Activated naive CD8-positive, alpha-beta T cell treated with anti-CD3 and anti-CD28 coated beads for 36 hours (primary cell): ENCODE measurements around the gene PAPPA. TPM values are rescaled to one million over a fixed set of nuclear protein-coding genes. Genes with fewer than 3 reads are reported as not detected.

Experiments
- DNase-seq: peaks from one replicate; pipeline ENCODE4 v3.0.0; 2021
- H3K27ac Mint-ChIP-seq: one replicate; pipeline ENCODE4 v1.8.0; 2022; ENCODE audit warnings: mild to moderate bottlenecking, moderate library complexity, mixed read lengths
- H3K27me3 Mint-ChIP-seq: one replicate; pipeline ENCODE4 v1.8.0; 2022; ENCODE audit warnings: mild to moderate bottlenecking, mixed read lengths
- H3K36me3 Mint-ChIP-seq: one replicate; pipeline ENCODE4 v1.8.0; 2021; ENCODE audit warnings: mild to moderate bottlenecking, mixed read lengths
- H3K4me1 Mint-ChIP-seq: one replicate; pipeline ENCODE4 v1.8.0; 2021; ENCODE audit warnings: mixed read lengths
- H3K4me3 Mint-ChIP-seq: one replicate; pipeline ENCODE4 v1.8.0; 2022; ENCODE audit warnings: mild to moderate bottlenecking, moderate library complexity, mixed read lengths
- H3K9me3 Mint-ChIP-seq: one replicate; pipeline ENCODE4 v1.8.0; 2022; ENCODE audit warnings: mixed read lengths
- total RNA-seq, 2 experiments: library from RNA; stranded (reverse); gene quantifications; one replicate each; pipeline ENCODE4 v1.2.3, GENCODE V29; 2021

Gene PAPPA
- total RNA-seq, 2 experiments from 2014 or later: not detected

DNA sequence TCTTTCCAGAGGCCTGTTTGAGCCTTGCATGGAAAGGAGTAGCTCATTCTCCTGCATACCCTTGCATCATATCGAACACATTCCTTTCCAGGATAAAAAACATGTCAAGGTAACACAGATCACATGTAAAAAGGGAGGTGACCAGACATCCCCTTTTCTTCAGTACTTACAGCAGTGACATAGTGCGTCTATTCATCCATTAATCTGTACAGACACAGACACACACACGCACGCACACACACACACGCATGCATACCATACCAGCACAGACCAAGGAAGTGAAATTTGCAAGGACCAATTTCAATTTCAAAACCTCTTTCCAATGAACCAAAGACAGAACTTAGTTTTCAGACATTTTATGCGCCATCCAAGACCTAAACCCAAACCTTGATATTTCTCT is 256.0 kb downstream of the PAPPA start:
- Mint-ChIP-seq H3K9me3 (no peaks in the 10 kb centered on the region), H3K36me3 (peaks cover 9% of the 10 kb centered on the region), H3K27ac (no peak overlapping the region), H3K27me3 (no peaks in the 10 kb centered on the region), H3K4me1 (no peaks in the 10 kb centered on the region), H3K4me3 (no peak overlapping the region)
- DNase-seq: no peak

DNA sequence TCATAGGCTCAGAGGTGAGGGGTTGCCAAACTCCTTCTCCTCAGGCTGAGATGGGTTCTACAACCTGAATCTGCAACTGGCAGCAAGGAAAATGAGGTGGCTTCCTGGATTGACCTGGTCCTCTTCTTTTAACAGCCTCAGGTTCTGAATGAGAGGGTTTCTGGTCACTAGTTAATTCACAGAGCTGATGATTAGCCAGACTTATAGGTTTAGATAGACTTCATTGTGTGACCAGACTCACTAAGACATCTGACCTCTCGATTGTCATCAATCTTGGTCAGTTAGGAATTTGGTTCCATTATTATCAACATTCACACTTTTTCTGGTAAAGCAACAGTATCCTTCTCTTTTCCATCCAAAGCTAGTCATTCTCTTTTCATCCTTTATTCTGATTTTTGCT is 257.9 kb downstream of the PAPPA start:
- H3K27me3 Mint-ChIP-seq: no peaks in the 10 kb centered on the region
- H3K4me3 Mint-ChIP-seq: no peak overlapping the region
- H3K4me1 Mint-ChIP-seq: no peaks in the 10 kb centered on the region
- DNase-seq: no peak
- H3K27ac Mint-ChIP-seq: no peak overlapping the region
- H3K36me3 Mint-ChIP-seq: peaks cover 9% of the 10 kb centered on the region
- no peaks in the 10 kb centered on the region for H3K9me3 Mint-ChIP-seq

- H3K9me3 Mint-ChIP-seq: no peaks in the 10 kb centered on the region
- DNase-seq: no peak
- peaks cover 6% of the 10 kb centered on the region for H3K36me3 Mint-ChIP-seq
- no peak overlapping the region for H3K27ac Mint-ChIP-seq
- H3K4me3 Mint-ChIP-seq: no peak overlapping the region
- no peaks in the 10 kb centered on the region for H3K27me3 Mint-ChIP-seq
- no peaks in the 10 kb centered on the region for H3K4me1 Mint-ChIP-seq
Observed at GRCh38 chr9:116414374-116414773, 260.8 kb downstream of the PAPPA start.

DNA sequence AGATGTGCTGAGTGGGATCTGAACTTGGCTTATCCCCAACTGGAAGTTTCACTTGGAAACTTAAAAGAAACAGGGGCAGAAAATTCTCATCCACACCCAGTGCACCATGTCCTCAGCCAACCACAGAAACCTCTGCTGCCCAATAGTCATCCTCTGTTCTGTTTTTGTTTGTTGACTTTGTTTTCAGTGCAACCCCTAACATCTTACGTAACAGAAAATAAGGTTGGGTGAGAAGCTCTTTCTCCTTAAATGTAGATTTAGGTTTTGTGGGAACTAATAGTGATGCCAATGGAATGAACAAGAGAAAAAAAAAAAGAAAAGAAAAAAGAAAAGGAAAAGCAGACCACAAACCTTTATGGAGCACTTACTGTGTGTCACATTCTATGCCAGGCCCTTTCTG is 262.8 kb downstream of the PAPPA start:
- no peaks in the 10 kb centered on the region for H3K9me3 Mint-ChIP-seq

DNA sequence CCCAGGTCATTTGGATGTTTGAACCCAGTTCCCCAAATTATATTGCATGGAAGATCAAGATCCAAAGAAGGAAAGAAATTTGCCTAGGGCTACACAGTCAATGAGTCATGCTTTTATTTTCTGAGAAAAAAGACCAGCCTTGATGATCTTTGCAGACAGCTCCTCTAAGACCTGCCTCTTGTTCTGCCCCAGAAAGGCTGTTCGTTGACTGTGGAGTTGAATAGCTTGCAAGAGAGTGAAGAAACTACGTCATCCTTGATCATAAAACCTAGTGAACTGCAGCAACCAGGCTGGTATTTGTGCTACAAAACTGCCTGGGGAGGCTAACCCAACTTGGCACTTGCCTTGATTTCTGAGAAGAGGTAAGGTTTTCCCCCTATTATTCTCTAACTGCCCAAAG is 263.9 kb downstream of the PAPPA start:
- Mint-ChIP-seq H3K36me3 (peaks cover 5% of the 10 kb centered on the region), H3K27me3 (no peaks in the 10 kb centered on the region), H3K9me3 (no peaks in the 10 kb centered on the region), H3K4me3 (no peak overlapping the region), H3K4me1 (no peaks in the 10 kb centered on the region), H3K27ac (no peak overlapping the region)
- DNase-seq: no peak

More for the DNA sequence above, 262.8 kb downstream of the PAPPA start:
- DNase-seq: no peak
- H3K36me3 Mint-ChIP-seq: peaks cover 5% of the 10 kb centered on the region
- H3K27me3 Mint-ChIP-seq: no peaks in the 10 kb centered on the region
- H3K4me1 Mint-ChIP-seq: no peaks in the 10 kb centered on the region
- H3K4me3 Mint-ChIP-seq: no peak overlapping the region
- H3K27ac Mint-ChIP-seq: no peak overlapping the region

DNA sequence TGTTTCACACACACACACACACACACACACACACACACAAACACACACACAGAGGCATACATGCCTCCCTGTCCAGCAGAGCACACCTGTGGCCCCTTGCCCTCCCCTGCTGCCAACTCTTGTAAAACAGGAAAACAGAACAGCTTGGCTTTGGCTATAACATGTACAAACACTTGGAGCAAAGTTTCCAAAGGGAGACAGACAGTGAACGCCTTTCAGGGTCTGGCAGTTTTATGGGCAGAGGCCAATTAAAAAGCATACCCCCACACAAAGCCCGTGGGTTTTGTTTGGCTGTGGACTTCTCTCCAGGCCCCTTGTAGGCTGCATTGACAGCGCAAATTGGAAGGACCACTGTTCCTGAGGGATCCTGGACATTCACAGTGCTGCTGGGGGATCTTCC is 265.6 kb downstream of the PAPPA start:
- Mint-ChIP-seq H3K36me3 (peaks cover 5% of the 10 kb centered on the region), H3K27ac (no peak overlapping the region)

DNA sequence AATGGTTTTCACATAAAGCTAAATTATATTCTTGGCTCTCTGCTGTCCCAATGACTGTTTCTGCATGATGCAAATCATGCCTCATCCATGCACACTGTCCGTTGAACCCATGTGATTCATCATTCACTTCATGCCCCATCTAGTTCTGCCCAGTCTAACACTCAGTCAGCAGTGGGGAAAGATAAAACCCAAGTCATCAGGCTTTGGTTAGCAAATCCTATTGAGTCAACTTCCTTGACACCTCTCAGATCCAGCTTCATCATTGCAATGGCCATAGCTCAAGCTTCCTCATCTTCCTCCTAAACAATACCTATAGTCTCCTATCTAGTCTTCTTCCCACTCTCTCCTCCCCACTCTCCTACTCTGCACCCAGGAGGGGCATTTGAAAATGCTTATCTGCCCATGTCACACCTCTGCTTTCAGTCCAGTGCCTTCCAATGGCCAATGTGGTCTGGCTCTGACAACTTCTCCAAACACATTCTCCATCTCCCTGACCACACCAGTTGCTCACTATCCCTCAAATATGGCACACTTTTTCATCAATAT is 267.5 kb downstream of the PAPPA start:
- DNase-seq: no peak
- H3K27me3 Mint-ChIP-seq: no peaks in the 10 kb centered on the region
- H3K27ac Mint-ChIP-seq: no peak overlapping the region
- H3K36me3 Mint-ChIP-seq: peaks cover 14% of the 10 kb centered on the region
- H3K4me1 Mint-ChIP-seq: no peaks in the 10 kb centered on the region
- no peaks in the 10 kb centered on the region for H3K9me3 Mint-ChIP-seq
- no peak overlapping the region for H3K4me3 Mint-ChIP-seq

More for the DNA sequence above, 265.6 kb downstream of the PAPPA start:
- DNase-seq: no peak
- no peaks in the 10 kb centered on the region for H3K9me3 Mint-ChIP-seq
- no peaks in the 10 kb centered on the region for H3K27me3 Mint-ChIP-seq
- H3K4me3 Mint-ChIP-seq: no peak overlapping the region
- no peaks in the 10 kb centered on the region for H3K4me1 Mint-ChIP-seq

DNA sequence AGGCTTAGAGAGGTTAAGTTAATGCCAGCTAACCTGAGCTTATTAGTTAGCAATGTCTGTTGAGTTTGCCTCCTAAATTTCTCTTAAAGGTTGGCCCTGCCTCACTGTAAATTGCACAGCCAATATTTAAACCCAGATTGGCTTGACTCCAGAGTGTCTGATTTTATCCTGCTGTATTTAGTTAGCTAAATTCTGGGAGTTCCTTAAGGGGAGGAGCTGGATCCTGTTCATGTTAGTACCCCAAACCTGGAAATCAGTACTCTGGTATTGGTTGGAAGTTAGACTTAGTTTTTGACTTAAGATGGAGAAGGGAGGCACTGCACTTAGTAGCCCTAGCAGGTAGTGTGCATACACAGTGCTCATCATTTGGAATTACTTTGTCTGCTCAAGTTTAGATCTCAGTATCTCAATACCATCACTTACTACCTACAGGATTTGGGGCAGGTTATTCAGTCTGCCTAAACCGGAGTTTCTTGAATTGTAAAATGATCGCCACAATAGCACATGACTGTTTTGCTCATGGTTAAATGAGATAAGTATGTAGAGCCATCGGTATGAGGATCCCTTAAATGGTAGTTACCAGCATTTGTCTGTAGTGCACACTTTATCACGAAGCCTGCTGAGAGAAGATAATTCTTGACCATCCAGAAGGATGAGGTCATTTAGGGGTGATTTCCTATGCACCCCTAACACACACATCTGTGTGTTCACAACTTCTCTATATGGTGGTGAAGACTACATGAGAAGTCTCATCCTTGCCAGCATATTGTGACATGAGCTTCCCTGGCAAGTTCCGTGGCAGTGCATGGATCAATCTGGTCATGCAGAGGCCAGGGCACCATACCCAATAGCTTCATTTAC is 268.8 kb downstream of the PAPPA start:
- Mint-ChIP-seq H3K36me3 (peaks cover 12% of the 10 kb centered on the region), H3K4me3 (no peak overlapping the region), H3K4me1 (no peaks in the 10 kb centered on the region), H3K9me3 (no peaks in the 10 kb centered on the region), H3K27ac (no peak overlapping the region), H3K27me3 (no peaks in the 10 kb centered on the region)
- no peak for DNase-seq

- H3K27me3 Mint-ChIP-seq: no peaks in the 10 kb centered on the region
- H3K27ac Mint-ChIP-seq: no peak overlapping the region
- DNase-seq: no peak
- peaks cover 12% of the 10 kb centered on the region for H3K36me3 Mint-ChIP-seq
- no peaks in the 10 kb centered on the region for H3K4me1 Mint-ChIP-seq
- no peaks in the 10 kb centered on the region for H3K9me3 Mint-ChIP-seq
- no peak overlapping the region for H3K4me3 Mint-ChIP-seq
Observed at GRCh38 chr9:116423149-116423548, 269.6 kb downstream of the PAPPA start.

- Mint-ChIP-seq H3K4me1 (no peaks in the 10 kb centered on the region), H3K9me3 (no peaks in the 10 kb centered on the region), H3K27me3 (no peaks in the 10 kb centered on the region), H3K4me3 (no peak overlapping the region), H3K27ac (no peak overlapping the region), H3K36me3 (peaks cover 11% of the 10 kb centered on the region)
- DNase-seq: no peak
Observed at GRCh38 chr9:116425244-116425643, 271.7 kb downstream of the PAPPA start.

DNA sequence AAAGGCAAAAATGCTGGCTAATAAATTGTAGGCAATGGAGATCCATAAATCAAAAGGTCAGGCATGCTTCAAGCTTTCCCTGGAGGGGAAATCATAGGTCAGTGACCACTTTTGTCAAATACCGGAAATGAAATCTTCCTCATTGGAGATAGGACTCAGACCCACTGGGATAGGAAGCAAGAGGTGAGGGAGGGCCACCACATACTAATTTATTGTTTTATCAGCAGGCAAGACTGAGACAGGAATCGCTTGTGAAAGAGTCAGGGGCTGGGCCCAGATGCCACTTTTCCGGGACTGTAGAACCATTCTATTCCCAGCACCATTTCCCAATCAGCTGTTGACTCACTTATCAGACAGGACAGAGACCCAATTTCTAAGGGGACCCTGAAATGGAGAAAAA is 277.3 kb downstream of the PAPPA start:
- Mint-ChIP-seq H3K27me3 (no peaks in the 10 kb centered on the region), H3K9me3 (no peaks in the 10 kb centered on the region), H3K4me3 (no peak overlapping the region), H3K36me3 (peaks cover 6% of the 10 kb centered on the region), H3K4me1 (no peaks in the 10 kb centered on the region), H3K27ac (no peak overlapping the region)
- DNase-seq: no peak

DNA sequence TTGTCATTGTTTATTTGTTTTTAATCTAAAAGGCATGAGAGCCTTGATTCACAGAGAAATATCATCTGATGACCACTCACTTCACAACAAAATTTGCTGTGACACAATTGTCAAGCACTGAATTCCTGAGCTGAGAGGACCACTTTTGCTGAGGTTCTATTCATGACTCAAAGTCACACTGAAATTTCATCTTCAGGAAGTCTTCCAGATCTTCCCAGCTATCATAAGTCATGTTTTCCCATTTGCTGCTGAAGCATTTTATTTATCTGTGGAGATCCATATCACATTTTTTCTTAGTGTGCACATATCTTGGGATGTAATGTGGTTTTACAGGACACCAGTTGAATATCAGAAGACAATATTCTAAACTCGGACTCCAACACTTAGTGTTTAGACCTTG is 278.5 kb downstream of the PAPPA start:
- Mint-ChIP-seq H3K36me3 (peaks cover 12% of the 10 kb centered on the region), H3K9me3 (no peaks in the 10 kb centered on the region), H3K4me3 (no peak overlapping the region), H3K27ac (no peak overlapping the region), H3K27me3 (no peaks in the 10 kb centered on the region), H3K4me1 (no peaks in the 10 kb centered on the region)
- no peak for DNase-seq

GRCh38 chr9:116434314-116434713 is 280.7 kb downstream of the PAPPA start:
- H3K36me3 Mint-ChIP-seq: peaks cover 22% of the 10 kb centered on the region
- no peak overlapping the region for H3K27ac Mint-ChIP-seq
- H3K9me3 Mint-ChIP-seq: peaks cover 2% of the 10 kb centered on the region
- no peak overlapping the region for H3K4me3 Mint-ChIP-seq
- no peaks in the 10 kb centered on the region for H3K27me3 Mint-ChIP-seq
- DNase-seq: no peak
- no peaks in the 10 kb centered on the region for H3K4me1 Mint-ChIP-seq

DNA sequence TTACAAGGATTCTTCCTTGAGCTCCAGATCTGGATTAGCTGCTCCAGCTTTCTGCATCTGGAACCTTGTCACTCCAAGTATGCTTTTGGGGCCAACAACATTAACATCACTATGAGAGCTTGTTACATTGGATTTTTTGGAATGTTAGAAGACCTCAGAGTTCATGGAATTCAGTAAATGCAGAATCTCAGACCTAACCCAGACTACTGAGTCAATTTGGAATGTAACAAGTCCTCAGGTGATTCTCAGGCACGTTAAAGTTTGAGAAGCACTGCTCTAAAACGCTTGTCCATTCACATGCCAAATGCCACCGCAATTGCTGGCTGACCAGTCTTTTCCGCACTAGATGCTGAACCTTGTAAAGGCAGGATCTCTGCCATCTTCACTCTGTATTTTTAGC is 282.1 kb downstream of the PAPPA start:
- Mint-ChIP-seq H3K4me3 (no peak overlapping the region), H3K36me3 (peaks cover 33% of the 10 kb centered on the region), H3K27ac (no peak overlapping the region), H3K27me3 (no peaks in the 10 kb centered on the region), H3K4me1 (no peaks in the 10 kb centered on the region), H3K9me3 (peaks cover 2% of the 10 kb centered on the region)
- DNase-seq: no peak

- H3K4me1 Mint-ChIP-seq: no peaks in the 10 kb centered on the region
- H3K27me3 Mint-ChIP-seq: no peaks in the 10 kb centered on the region
- H3K9me3 Mint-ChIP-seq: peaks cover 2% of the 10 kb centered on the region
- peaks cover 36% of the 10 kb centered on the region for H3K36me3 Mint-ChIP-seq
- H3K4me3 Mint-ChIP-seq: no peak overlapping the region
- DNase-seq: no peak
- no peak overlapping the region for H3K27ac Mint-ChIP-seq
Observed at GRCh38 chr9:116436121-116436520, 282.5 kb downstream of the PAPPA start.
